NB4 (cell line): ENCODE measurements around the gene ARID5A.

Source experiments
- MYC ChIP-seq: IDR thresholded peaks from 2 replicates; pipeline ENCODE4 v1.6.1; 2011; ENCODE audit warnings: low read depth, low read length
- POLR2A ChIP-seq: IDR thresholded peaks from 2 replicates; pipeline ENCODE4 v1.6.1; 2011; ENCODE audit warnings: mild to moderate bottlenecking; ENCODE audit not compliant: insufficient read length; ENCODE audit errors: extremely low read depth
- TF ChIP-seq, protein P1 (sequence below): IDR thresholded peaks from one replicate; pipeline ENCODE4 v1.5.1; 2012; ENCODE audit warnings: low read depth, low read length

- TF ChIP-seq, protein P1, sequence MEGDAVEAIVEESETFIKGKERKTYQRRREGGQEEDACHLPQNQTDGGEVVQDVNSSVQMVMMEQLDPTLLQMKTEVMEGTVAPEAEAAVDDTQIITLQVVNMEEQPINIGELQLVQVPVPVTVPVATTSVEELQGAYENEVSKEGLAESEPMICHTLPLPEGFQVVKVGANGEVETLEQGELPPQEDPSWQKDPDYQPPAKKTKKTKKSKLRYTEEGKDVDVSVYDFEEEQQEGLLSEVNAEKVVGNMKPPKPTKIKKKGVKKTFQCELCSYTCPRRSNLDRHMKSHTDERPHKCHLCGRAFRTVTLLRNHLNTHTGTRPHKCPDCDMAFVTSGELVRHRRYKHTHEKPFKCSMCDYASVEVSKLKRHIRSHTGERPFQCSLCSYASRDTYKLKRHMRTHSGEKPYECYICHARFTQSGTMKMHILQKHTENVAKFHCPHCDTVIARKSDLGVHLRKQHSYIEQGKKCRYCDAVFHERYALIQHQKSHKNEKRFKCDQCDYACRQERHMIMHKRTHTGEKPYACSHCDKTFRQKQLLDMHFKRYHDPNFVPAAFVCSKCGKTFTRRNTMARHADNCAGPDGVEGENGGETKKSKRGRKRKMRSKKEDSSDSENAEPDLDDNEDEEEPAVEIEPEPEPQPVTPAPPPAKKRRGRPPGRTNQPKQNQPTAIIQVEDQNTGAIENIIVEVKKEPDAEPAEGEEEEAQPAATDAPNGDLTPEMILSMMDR: peak; percentile 89
- TF ChIP-seq POLR2A: no peak
- no peak for TF ChIP-seq MYC
Observed at GRCh38 chr2:96507957-96508520, 28.5 kb upstream of the ARID5A start.
